K562 (cell line): Measurements from ENCODE around the gene FXYD4. TPM values are rescaled to one million over a fixed set of nuclear protein-coding genes. Genes with fewer than 3 reads are reported as not detected.

Source experiments
- ATAC-seq: fragments of 200-7000 bp; cut with Tn5 transposase; 3 replicates; pipeline ENCODE4 v1.9.1; 2020; ENCODE audit warnings: moderate library complexity
- BruUV-seq: library from RNA; stranded (reverse); fragments of 400-500 nt; replicated peaks from 2 replicates; lab custom pipeline; 2021; lab: Mats Ljungman, UMichigan
- CTCF ChIA-PET: fragments of 300-600 bp; formaldehyde crosslinking; extraction: SDS; loops from one replicate; lab custom pipeline; 2021; ENCODE audit warnings: low intra/inter-chr PET ratio; lab: Yijun Ruan, JAX
- POLR2A ChIA-PET: fragments of 300-600, 350-650 bp; sonication (Branson Sonifier 250); formaldehyde crosslinking; extraction: SDS; loops from one replicate; lab custom pipeline; 2021; ENCODE audit warnings: antibody characterized with exemption, inconsistent platforms; lab: Yijun Ruan, JAX
- DNase-seq, 4 experiments: peaks; one replicate each; pipeline versions ENCODE4 v3.0.0 to v3.0.0-alpha.2; 2011 to 2018; ENCODE audit warnings: low spot score in 3 of 4, mixed read lengths in 3 of 4; ENCODE audit errors: extremely low read depth in 1 of 4
- FAIRE-seq: peaks from 2 replicates; lab custom pipeline; 2011; peaks lifted over from hg19 to GRCh38; lab: Jason Lieb, UNC
- H2AFZ ChIP-seq: 2 replicates; pipeline ENCODE4 v1.6.0; 2011; ENCODE audit warnings: low read depth, low read length, control low read depth, inconsistent platforms
- H3K27ac ChIP-seq: fragments of 200-600 bp; 3 replicates; pipeline ENCODE4 v1.8.0; 2011; ENCODE audit warnings: low read depth, mild to moderate bottlenecking, control low read depth, inconsistent platforms, low read length, moderate library complexity, mixed read lengths; ENCODE audit errors: extremely low read depth
- H3K27me3 ChIP-seq, 2 experiments: fragments of 300-600 bp in 1 of 2; 2 replicates in 1 of 2; 3 replicates in 1 of 2; pipeline versions ENCODE4 v1.6.0 to v1.8.0; 2011; ENCODE audit warnings: inconsistent platforms in 2 of 2, low read length in 2 of 2, mild to moderate bottlenecking in 1 of 2, mixed read lengths in 1 of 2, moderate library complexity in 1 of 2; ENCODE audit not compliant: control insufficient read depth in 2 of 2, insufficient read depth in 2 of 2
- H3K36me3 ChIP-seq: fragments of 300-600 bp; 3 replicates; pipeline ENCODE4 v1.8.0; 2011; ENCODE audit warnings: mild to moderate bottlenecking, low read length, inconsistent platforms; ENCODE audit not compliant: control insufficient read depth, insufficient read depth
- H3K4me1 ChIP-seq, 2 experiments: fragments of 200-600 bp in 1 of 2; replicated peaks in 1 of 2; 2 replicates in 1 of 2; 3 replicates in 1 of 2; pipeline versions ENCODE4 v1.5.1 to v1.8.0; 2011; ENCODE audit warnings: inconsistent platforms in 2 of 2, low read length in 2 of 2, mild to moderate bottlenecking in 1 of 2, mixed read lengths in 1 of 2, moderate library complexity in 1 of 2; ENCODE audit not compliant: control insufficient read depth in 2 of 2, insufficient read depth in 2 of 2
- H3K4me2 ChIP-seq: 2 replicates; pipeline ENCODE4 v1.6.1; 2011; ENCODE audit warnings: low read length, control low read depth, inconsistent platforms, mixed read lengths; ENCODE audit not compliant: insufficient read depth
- H3K4me3 ChIP-seq: fragments of 200-600 bp; sonication (generic), shearing (Covaris generic); 2 replicates; pipeline ENCODE4 v1.5.1; 2016; ENCODE audit warnings: control low read depth, inconsistent platforms
- H3K79me2 ChIP-seq: fragments of 200-600 bp; 3 replicates; pipeline ENCODE4 v1.8.0; 2011; ENCODE audit warnings: low read length, inconsistent platforms; ENCODE audit not compliant: control insufficient read depth, insufficient read depth
- H3K9ac ChIP-seq, 2 experiments: 2 replicates each; pipeline versions ENCODE4 v1.6.0 to v1.6.1; 2011; ENCODE audit warnings: low read depth in 2 of 2, low read length in 2 of 2, control low read depth in 1 of 2, inconsistent platforms in 1 of 2, mild to moderate bottlenecking in 1 of 2, mixed read lengths in 1 of 2; ENCODE audit not compliant: insufficient read depth in 1 of 2
- H3K9me1 ChIP-seq: one replicate; pipeline ENCODE4 v1.6.0; 2011; ENCODE audit warnings: inconsistent platforms, mild to moderate bottlenecking, low read length, moderate library complexity; ENCODE audit not compliant: control insufficient read depth, insufficient read depth
- H3K9me3 ChIP-seq: replicated peaks from 2 replicates; pipeline ENCODE4 v1.5.1; 2011; ENCODE audit warnings: low read depth, low read length, inconsistent platforms; ENCODE audit not compliant: control insufficient read depth, insufficient read depth
- H4K20me1 ChIP-seq: replicated peaks from 2 replicates; pipeline ENCODE4 v1.6.1; 2011; ENCODE audit warnings: low read length, inconsistent platforms, mixed read lengths; ENCODE audit not compliant: control insufficient read depth, insufficient read depth
- EZH2 ChIP-seq: IDR thresholded peaks from 2 replicates; pipeline ENCODE4 v1.6.1; 2012; ENCODE audit warnings: low read depth, mild to moderate bottlenecking, inconsistent platforms, low read length, borderline replicate concordance
- MTA1 ChIP-seq: fragments of 450-650 bp; IDR thresholded peaks from 2 replicates; pipeline ENCODE4 v1.6.1; 2017; ENCODE audit warnings: borderline replicate concordance
- NFYB ChIP-seq: IDR thresholded peaks from 2 replicates; pipeline ENCODE4 v1.6.1; 2011; ENCODE audit warnings: mild to moderate bottlenecking, moderate library complexity; ENCODE audit not compliant: insufficient read length; ENCODE audit errors: extremely low read depth
- RHOXF2B ChIP-seq: fragments of 250-450 bp; sonication (Bioruptor Pico); conservative IDR thresholded peaks from 2 replicates; pipeline ENCODE4 v1.5.1; 2021
- ZBTB2 ChIP-seq: fragments of 450-650 bp; IDR thresholded peaks from 2 replicates; pipeline ENCODE4 v1.6.1; 2016; ENCODE audit warnings: antibody characterized with exemption
- ZBTB33 ChIP-seq: sonication (generic); formaldehyde crosslinking; IDR thresholded peaks from 2 replicates; pipeline ENCODE4 v1.8.1; 2023; ENCODE audit warnings: mild to moderate bottlenecking, missing genetic modification reagents
- ZBTB7A ChIP-seq: IDR thresholded peaks from 2 replicates; pipeline ENCODE4 v1.6.1; 2011; ENCODE audit warnings: low read depth, mild to moderate bottlenecking, low read length, moderate library complexity, borderline replicate concordance; ENCODE audit not compliant: control insufficient read depth
- ZBTB9 ChIP-seq: fragments of 450-650 bp; formaldehyde crosslinking; IDR thresholded peaks from 2 replicates; pipeline ENCODE4 v1.4.0; 2020; ENCODE audit warnings: mild to moderate bottlenecking, moderate library complexity
- ZFP36 ChIP-seq: fragments of 150-350 bp; IDR thresholded peaks from 2 replicates; pipeline ENCODE4 v1.6.1; 2018; ENCODE audit warnings: low read length, low read depth; ENCODE audit not compliant: partially characterized antibody
- ZFX ChIP-seq: sonication (generic); formaldehyde crosslinking; IDR thresholded peaks from 2 replicates; pipeline ENCODE4 v1.8.0; 2022; ENCODE audit warnings: mild to moderate bottlenecking, missing genetic modification reagents, moderate library complexity
- ZNF197 ChIP-seq: fragments of 200-800 bp; sonication (Bioruptor generic); IDR thresholded peaks from 2 replicates; pipeline ENCODE4 v1.6.1; 2016; ENCODE audit warnings: low read depth, missing genetic modification characterization, missing compliant biosample characterization
- ZNF217 ChIP-seq: sonication (generic); formaldehyde crosslinking; IDR thresholded peaks from 2 replicates; pipeline ENCODE4 v1.8.0; 2022; ENCODE audit warnings: mild to moderate bottlenecking, missing genetic modification reagents
- WGBS: fragments of 100-300 bp; shearing (Covaris generic); methylation state at CpG from one replicate; pipeline ENCODE4 v1.1.6; 2016; ENCODE audit warnings: low coverage, mixed read lengths; ENCODE audit not compliant: insufficient coverage; ENCODE audit errors: missing lambda C conversion rate; 5-methylcytosine and 5-hydroxymethylcytosine counted together
- in situ Hi-C: fragments of 300-500 bp; cut with MboI; formaldehyde crosslinking; loops from 4 replicates; pipeline ENCODE4 v1.15.0; 2018; ENCODE audit warnings: inconsistent platforms, mixed read lengths
- intact Hi-C: fragments of 100-400 bp; cut with micrococcal nuclease; formaldehyde crosslinking; loops from 2 replicates; pipeline ENCODE4 v1.14.2; 2022
- polyA plus RNA-seq, 8 experiments: library from polyadenylated mRNA; depleted of rRNA in 4 of 8; stranded (reverse) in 5 of 8; unstranded in 3 of 8; fragments of >200 nt; fragmentation: Nextera tagmentation in 2 of 8; fragmentation: Illumina TruSeq in 1 of 8; extraction: Ambion mirVana in 2 of 8; extraction: Trizol in 1 of 8; gene quantifications; 2 replicates each; pipeline versions ENCODE4 v1.2.1 to v1.2.3, GENCODE V29; 2011 to 2014; ENCODE audit warnings: inconsistent platforms in 1 of 8, missing spikeins in 1 of 8
- total RNA-seq, 7 experiments: library from RNA; depleted of rRNA in 6 of 7; stranded (reverse); fragments of >200 nt in 6 of 7; fragmentation: Illumina TruSeq in 2 of 7; extraction: Trizol in 2 of 7; gene quantifications; 2 replicates each; pipeline versions ENCODE4 v1.2.1 to v1.2.3, GENCODE V29; 2011 to 2021; ENCODE audit warnings: low replicate concordance in 1 of 7

Gene FXYD4
- total and polyA plus RNA-seq, 9 of the 15 experiments (the other 6 are each of a cell fraction or from before 2014, with no cell fraction given) = not detected

GRCh38 chr10:43362191-43362839 is 9.1 kb upstream of the FXYD4 start:
- ChIA-PET CTCF (no interaction called here), POLR2A (no interaction called here)
- Histone ChIP-seq H3K79me2 (no peaks in the 10 kb centered on the region), H3K27ac (no peak overlapping the region), H3K4me2 (no peak overlapping the region), H4K20me1 (no peaks in the 10 kb centered on the region), H3K27me3 (peaks cover 3 to 24% of the 10 kb centered on the region in 2 experiments; a peak in 3 of 5 replicates), H3K9me1 (no peaks in the 10 kb centered on the region), H3K4me3 (no peak overlapping the region), H3K36me3 (no peaks in the 10 kb centered on the region), H2AFZ (no peak overlapping the region), H3K9ac (no peak overlapping the region), H3K9me3 (no peaks in the 10 kb centered on the region), H3K4me1 (peaks cover 0 to 10% of the 10 kb centered on the region in 2 experiments; a peak in 2 of 5 replicates)
- no peak for TF ChIP-seq ZNF217 (CRISPR knock-in tag)
- peak; percentile 97 for TF ChIP-seq ZBTB33 (CRISPR knock-in tag)
- TF ChIP-seq ZBTB7A = peak; percentile 17; the same call in 1 of the 2 replicates
- TF ChIP-seq ZBTB2 = no peak
- TF ChIP-seq EZH2 = no peak
- TF ChIP-seq ZFX (CRISPR knock-in tag) = no peak
- TF ChIP-seq ZFP36 = no peak
- TF ChIP-seq ZNF197 = no peak
- no peak for TF ChIP-seq RHOXF2B
- no peak for TF ChIP-seq ZBTB9 (CRISPR knock-in tag)
- TF ChIP-seq MTA1 = no peak
- peak; percentile 7 for TF ChIP-seq NFYB
- intact Hi-C loops (no loop called here), in situ Hi-C loops (no loop called here)
- ATAC-seq = no peak
- BruUV-seq = no TSS peak
- no peak for FAIRE-seq
- DNase-seq = no peak
- 70% methylated on average over 47 of the region's 48 CpGs for WGBS
